D721Med (cell line): ENCODE data around the gene GDA.

Source experiments
- DNase-seq: peaks from one replicate; pipeline ENCODE4 v3.0.0; 2011; ENCODE audit warnings: low spot score; ENCODE audit not compliant: insufficient read length
- FAIRE-seq: peaks from 2 replicates; lab custom pipeline; 2011; peaks lifted over from hg19 to GRCh38; lab: Jason Lieb, UNC
- CTCF ChIP-seq: IDR thresholded peaks from 2 replicates; pipeline ENCODE4 v1.5.1; 2012; ENCODE audit warnings: mild to moderate bottlenecking, control low read depth; ENCODE audit not compliant: insufficient read depth; ENCODE audit errors: missing control alignments

GDA gene

GRCh38 chr9:72217306-72217842 lies 68.1 kb downstream of the GDA start:
- FAIRE-seq: no peak
- no peak for TF ChIP-seq CTCF
- DNase-seq: no peak

- TF ChIP-seq CTCF: no peak
- no peak for DNase-seq
- no peak for FAIRE-seq
Measured at GRCh38 chr9:72220589-72220988, 71.3 kb downstream of the GDA start.

- DNase-seq (no peak), FAIRE-seq (no peak)
- TF ChIP-seq CTCF: no peak
Measured at GRCh38 chr9:72226146-72226812, 77.0 kb downstream of the GDA start.

GRCh38 chr9:72228282-72228681 lies 79.0 kb downstream of the GDA start:
- no peak for TF ChIP-seq CTCF
- FAIRE-seq: no peak

GRCh38 chr9:72232778-72233177 lies 83.5 kb downstream of the GDA start:
- FAIRE-seq (no peak), DNase-seq (no peak)
- TF ChIP-seq CTCF: no peak

More at GRCh38 chr9:72228282-72228681, 79.0 kb downstream of the GDA start:
- no peak for DNase-seq

- no peak for TF ChIP-seq CTCF
- FAIRE-seq: no peak
- DNase-seq: no peak
Measured at GRCh38 chr9:72247549-72247948, 98.3 kb downstream of the GDA start.

- FAIRE-seq (no peak), DNase-seq (no peak)
- no peak for TF ChIP-seq CTCF
Measured at GRCh38 chr9:72251589-72251988, 102.3 kb downstream of the GDA start.
